Lung (tissue), 12 donors: Measurements from ENCODE around the gene INPP5E. TPM values are rescaled to one million over a fixed set of nuclear protein-coding genes. Genes with fewer than 3 reads are reported as not detected.

Experiments used
- ATAC-seq: fragments of 200-7000 bp; cut with Tn5 transposase; one replicate; pipeline ENCODE4 v1.9.1; 2020; ENCODE audit warnings: moderate number of reproducible peaks; ENCODE audit not compliant: insufficient read depth, low FRiP score
- DNase-seq, 3 donors: peaks; one replicate each; pipeline ENCODE4 v3.0.0-alpha.2; 2013 to 2017
- H3K27ac ChIP-seq, 2 donors: one replicate each; pipeline ENCODE4 v1.5.1; 2013; ENCODE audit warnings: mild to moderate bottlenecking in 2 of 2, moderate library complexity in 2 of 2, control low read depth in 1 of 2, inconsistent platforms in 1 of 2, low read depth in 1 of 2, low read length in 1 of 2
- H3K27me3 ChIP-seq, 3 donors: one replicate each; pipeline ENCODE4 v1.5.1; 2013; ENCODE audit warnings: low read length in 2 of 3; ENCODE audit not compliant: control insufficient read depth in 3 of 3, insufficient read depth in 3 of 3
- H3K36me3 ChIP-seq, 4 donors: one replicate each; pipeline ENCODE4 v1.5.1; 2013; ENCODE audit warnings: low read length in 4 of 4, mild to moderate bottlenecking in 1 of 4, moderate library complexity in 1 of 4; ENCODE audit not compliant: control insufficient read depth in 4 of 4, insufficient read depth in 4 of 4
- H3K4me1 ChIP-seq, 5 donors: one replicate each; pipeline ENCODE4 v1.5.1; 2013; ENCODE audit warnings: low read length in 5 of 5, mild to moderate bottlenecking in 2 of 5, moderate library complexity in 1 of 5; ENCODE audit not compliant: control insufficient read depth in 5 of 5, insufficient read depth in 5 of 5
- H3K4me3 ChIP-seq: one replicate; pipeline ENCODE4 v1.5.1; 2013; ENCODE audit warnings: mild to moderate bottlenecking, control low read depth, moderate library complexity
- H3K9ac ChIP-seq, 2 donors: one replicate each; pipeline ENCODE4 v1.5.1; 2013; ENCODE audit warnings: low read length in 2 of 2, control low read depth in 1 of 2; ENCODE audit not compliant: insufficient read depth in 1 of 2
- H3K9me3 ChIP-seq, 4 donors: one replicate each; pipeline ENCODE4 v1.5.1; 2013; ENCODE audit warnings: low read length in 3 of 4, mild to moderate bottlenecking in 1 of 4, moderate library complexity in 1 of 4; ENCODE audit not compliant: control insufficient read depth in 4 of 4, insufficient read depth in 3 of 4
- WGBS, 2 donors: extraction: QIAGEN DNeasy Blood & Tissue Kit; methylation state at CpG; one replicate each; pipeline ENCODE4 v1.1.7; 2013; 5-methylcytosine and 5-hydroxymethylcytosine counted together
- polyA plus RNA-seq, 2 donors: library from polyadenylated mRNA; stranded (reverse); fragments of 200-250 nt; gene quantifications; one replicate each; pipeline ENCODE4 v1.2.1, GENCODE V29; 2013
- total RNA-seq, 2 donors: library from RNA; depleted of rRNA in 1 of 2; stranded (reverse); fragments of >200 nt in 1 of 2; gene quantifications; one replicate each; pipeline ENCODE4 v1.2.1, GENCODE V29; 2014 to 2021
- TF ChIP-seq, protein P1 (sequence below): IDR thresholded peaks from 2 replicates; pipeline ENCODE4 v1.5.1; 2012; ENCODE audit warnings: mild to moderate bottlenecking; ENCODE audit errors: control extremely low read depth, extremely low read depth
- donor health status: control.
- donor health status: control.
- donor health status: Bipolar disorder and iron deficiency.
- donor health status: healthy.
- donor health status: DM: yes; HTN: yes; CAD: no.

INPP5E gene
- total and polyA plus RNA-seq, 4 donors: 7.2 to 18.4 (median 8.6) TPM

DNA sequence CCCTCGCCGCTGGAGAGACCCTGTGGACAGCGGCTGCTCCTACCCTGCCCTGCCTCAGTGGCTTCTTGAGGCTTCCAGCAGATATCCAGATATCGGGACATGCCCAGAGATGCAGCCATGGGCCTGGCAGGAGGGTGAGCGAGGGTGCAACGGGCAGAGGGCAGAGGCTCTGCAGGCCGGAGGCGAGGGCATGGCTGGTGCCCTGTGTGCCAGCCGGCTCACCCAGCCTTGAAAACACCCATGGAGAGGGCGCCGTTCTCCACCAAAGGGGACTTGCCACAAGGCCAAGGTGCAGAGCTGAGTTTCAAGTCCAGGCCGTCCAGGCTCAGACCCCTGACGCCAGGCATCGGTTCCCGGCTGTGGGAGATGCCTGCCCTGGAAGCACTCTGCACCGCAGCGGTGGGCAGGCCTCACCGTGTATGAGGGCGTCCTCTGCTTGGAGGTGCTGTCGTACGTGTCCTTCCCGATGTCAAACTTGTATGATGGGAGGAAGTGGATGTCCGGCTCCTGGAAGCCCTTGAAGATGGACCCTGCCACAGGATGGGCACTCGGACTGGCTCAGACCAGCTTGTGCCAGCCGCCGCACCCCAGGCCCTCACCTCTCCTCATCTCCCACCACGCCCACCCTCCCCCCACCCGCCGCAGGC lies 8.9 kb downstream of the INPP5E start:
- ATAC-seq (no peak), DNase-seq (no peak)
- no peaks in the 10 kb centered on the region for H3K4me1 ChIP-seq
- 93 to 98% methylated on average over 28 of the region's 29 CpGs for WGBS, 2 donors
- H3K4me3 ChIP-seq: no peak overlapping the region
- peaks cover 0 to 41% (median 4%) of the 10 kb centered on the region in 4 donors for H3K36me3 ChIP-seq
- H3K27ac ChIP-seq: no peak overlapping the region
- no peaks in the 10 kb centered on the region for H3K27me3 ChIP-seq
- H3K9me3 ChIP-seq: no peaks in the 10 kb centered on the region
- no peak overlapping the region for H3K9ac ChIP-seq
- TF ChIP-seq, protein P1, sequence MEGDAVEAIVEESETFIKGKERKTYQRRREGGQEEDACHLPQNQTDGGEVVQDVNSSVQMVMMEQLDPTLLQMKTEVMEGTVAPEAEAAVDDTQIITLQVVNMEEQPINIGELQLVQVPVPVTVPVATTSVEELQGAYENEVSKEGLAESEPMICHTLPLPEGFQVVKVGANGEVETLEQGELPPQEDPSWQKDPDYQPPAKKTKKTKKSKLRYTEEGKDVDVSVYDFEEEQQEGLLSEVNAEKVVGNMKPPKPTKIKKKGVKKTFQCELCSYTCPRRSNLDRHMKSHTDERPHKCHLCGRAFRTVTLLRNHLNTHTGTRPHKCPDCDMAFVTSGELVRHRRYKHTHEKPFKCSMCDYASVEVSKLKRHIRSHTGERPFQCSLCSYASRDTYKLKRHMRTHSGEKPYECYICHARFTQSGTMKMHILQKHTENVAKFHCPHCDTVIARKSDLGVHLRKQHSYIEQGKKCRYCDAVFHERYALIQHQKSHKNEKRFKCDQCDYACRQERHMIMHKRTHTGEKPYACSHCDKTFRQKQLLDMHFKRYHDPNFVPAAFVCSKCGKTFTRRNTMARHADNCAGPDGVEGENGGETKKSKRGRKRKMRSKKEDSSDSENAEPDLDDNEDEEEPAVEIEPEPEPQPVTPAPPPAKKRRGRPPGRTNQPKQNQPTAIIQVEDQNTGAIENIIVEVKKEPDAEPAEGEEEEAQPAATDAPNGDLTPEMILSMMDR: no peak

- H3K27me3 ChIP-seq: no peaks in the 10 kb centered on the region
- no peak overlapping the region for H3K9ac ChIP-seq
- no peaks in the 10 kb centered on the region for H3K9me3 ChIP-seq
- WGBS, 2 donors: 84 to 94% methylated on average over 30 to 32 of the region's 32 CpGs
- H3K4me3 ChIP-seq: no peak overlapping the region
- H3K27ac ChIP-seq: no peak overlapping the region
- TF ChIP-seq, protein P1: no peak
- H3K4me1 ChIP-seq: no peaks in the 10 kb centered on the region
- ATAC-seq: no peak
- DNase-seq: no peak
- H3K36me3 ChIP-seq: peaks cover 0 to 41% (median 4%) of the 10 kb centered on the region in 4 donors
Measured at GRCh38 chr9:136429683-136430491, 9.8 kb downstream of the INPP5E start.

- no peak overlapping the region for H3K27ac ChIP-seq
- no peaks in the 10 kb centered on the region for H3K27me3 ChIP-seq
- no peaks in the 10 kb centered on the region for H3K4me1 ChIP-seq
- no peaks in the 10 kb centered on the region for H3K9me3 ChIP-seq
- H3K36me3 ChIP-seq: peaks cover 0 to 44% (median 4%) of the 10 kb centered on the region in 4 donors
- no peak for ATAC-seq
- no peak overlapping the region for H3K9ac ChIP-seq
- H3K4me3 ChIP-seq: no peak overlapping the region
- TF ChIP-seq, protein P1: no peak
- WGBS, 2 donors: 89 to 93% methylated on average over 19 to 21 of the region's 21 CpGs
- no peak for DNase-seq
Measured at GRCh38 chr9:136429075-136429628, 10.5 kb downstream of the INPP5E start.
